Stimulated activated naive CD8-positive, alpha-beta T cell treated with anti-CD3 and anti-CD28 coated beads, Interleukin-15, Interleukin-2, amounts not matched to agents 100 ng/mL and 50 ng/mL, for 24 hours (primary cell): ENCODE data around the gene LLGL2.

Source experiments
- H3K27ac Mint-ChIP-seq: one replicate; pipeline ENCODE4 v1.8.0; 2021; ENCODE audit warnings: mild to moderate bottlenecking, mixed read lengths
- H3K27me3 Mint-ChIP-seq: one replicate; pipeline ENCODE4 v1.8.0; 2021; ENCODE audit warnings: mixed read lengths
- H3K36me3 Mint-ChIP-seq: one replicate; pipeline ENCODE4 v1.8.0; 2021; ENCODE audit warnings: low read depth, mixed read lengths
- H3K4me1 Mint-ChIP-seq: one replicate; pipeline ENCODE4 v1.8.0; 2021; ENCODE audit warnings: low read depth, mixed read lengths
- H3K4me3 Mint-ChIP-seq: one replicate; pipeline ENCODE4 v1.8.0; 2021; ENCODE audit warnings: mild to moderate bottlenecking, mixed read lengths
- H3K9me3 Mint-ChIP-seq: one replicate; pipeline ENCODE4 v1.8.0; 2021; ENCODE audit warnings: mixed read lengths

Gene LLGL2

GRCh38 chr17:75558666-75559530, 33.4 kb downstream of the LLGL2 start:
- no peaks in the 10 kb centered on the region for H3K27me3 Mint-ChIP-seq
- H3K36me3 Mint-ChIP-seq, result no peaks in the 10 kb centered on the region
- H3K4me3 Mint-ChIP-seq, result no peak overlapping the region
- H3K27ac Mint-ChIP-seq, result no peak overlapping the region
- H3K4me1 Mint-ChIP-seq, result no peaks in the 10 kb centered on the region
- no peaks in the 10 kb centered on the region for H3K9me3 Mint-ChIP-seq

GRCh38 chr17:75559958-75560533, 34.5 kb downstream of the LLGL2 start:
- H3K27me3 Mint-ChIP-seq, result no peaks in the 10 kb centered on the region
- no peak overlapping the region for H3K4me3 Mint-ChIP-seq
- no peaks in the 10 kb centered on the region for H3K36me3 Mint-ChIP-seq
- no peak overlapping the region for H3K27ac Mint-ChIP-seq
- H3K9me3 Mint-ChIP-seq, result no peaks in the 10 kb centered on the region
- H3K4me1 Mint-ChIP-seq, result no peaks in the 10 kb centered on the region

GRCh38 chr17:75561927-75562603, 36.6 kb downstream of the LLGL2 start:
- H3K9me3 Mint-ChIP-seq, result no peaks in the 10 kb centered on the region
- no peaks in the 10 kb centered on the region for H3K36me3 Mint-ChIP-seq
- H3K27me3 Mint-ChIP-seq, result no peaks in the 10 kb centered on the region
- no peak overlapping the region for H3K4me3 Mint-ChIP-seq
- peaks cover 4% of the 10 kb centered on the region for H3K4me1 Mint-ChIP-seq
- no peak overlapping the region for H3K27ac Mint-ChIP-seq

- Mint-ChIP-seq H3K36me3 (no peaks in the 10 kb centered on the region), H3K4me3 (no peak overlapping the region), H3K9me3 (no peaks in the 10 kb centered on the region), H3K4me1 (peaks cover 4% of the 10 kb centered on the region), H3K27ac (no peak overlapping the region), H3K27me3 (no peaks in the 10 kb centered on the region)
These were observed 37.7 kb downstream of the LLGL2 start for GRCh38 chr17:75563063-75563758.

- no peaks in the 10 kb centered on the region for H3K9me3 Mint-ChIP-seq
- peaks cover 4% of the 10 kb centered on the region for H3K4me1 Mint-ChIP-seq
- no peaks in the 10 kb centered on the region for H3K27me3 Mint-ChIP-seq
- H3K4me3 Mint-ChIP-seq, result no peak overlapping the region
- H3K36me3 Mint-ChIP-seq, result no peaks in the 10 kb centered on the region
- no peak overlapping the region for H3K27ac Mint-ChIP-seq
These were observed 38.7 kb downstream of the LLGL2 start for GRCh38 chr17:75564195-75564594.

GRCh38 chr17:75565066-75565465, 39.6 kb downstream of the LLGL2 start:
- H3K4me1 Mint-ChIP-seq, result peaks cover 4% of the 10 kb centered on the region
- no peaks in the 10 kb centered on the region for H3K27me3 Mint-ChIP-seq
- H3K4me3 Mint-ChIP-seq, result no peak overlapping the region
- H3K27ac Mint-ChIP-seq, result no peak overlapping the region
- H3K9me3 Mint-ChIP-seq, result no peaks in the 10 kb centered on the region
- no peaks in the 10 kb centered on the region for H3K36me3 Mint-ChIP-seq

GRCh38 chr17:75565618-75566017, 40.1 kb downstream of the LLGL2 start:
- H3K9me3 Mint-ChIP-seq, result no peaks in the 10 kb centered on the region
- no peak overlapping the region for H3K4me3 Mint-ChIP-seq
- no peaks in the 10 kb centered on the region for H3K36me3 Mint-ChIP-seq
- no peaks in the 10 kb centered on the region for H3K27me3 Mint-ChIP-seq
- no peak overlapping the region for H3K27ac Mint-ChIP-seq
- peaks cover 4% of the 10 kb centered on the region for H3K4me1 Mint-ChIP-seq

- Mint-ChIP-seq H3K36me3 (no peaks in the 10 kb centered on the region), H3K27me3 (no peaks in the 10 kb centered on the region), H3K4me3 (no peak overlapping the region), H3K27ac (no peak overlapping the region), H3K9me3 (no peaks in the 10 kb centered on the region), H3K4me1 (peaks cover 4% of the 10 kb centered on the region)
These were observed 40.9 kb downstream of the LLGL2 start for GRCh38 chr17:75566416-75566815.

GRCh38 chr17:75566834-75567233, 41.3 kb downstream of the LLGL2 start:
- no peaks in the 10 kb centered on the region for H3K36me3 Mint-ChIP-seq
- H3K27ac Mint-ChIP-seq, result no peak overlapping the region
- no peaks in the 10 kb centered on the region for H3K27me3 Mint-ChIP-seq
- H3K4me1 Mint-ChIP-seq, result peaks cover 4% of the 10 kb centered on the region
- H3K9me3 Mint-ChIP-seq, result no peaks in the 10 kb centered on the region
- H3K4me3 Mint-ChIP-seq, result no peak overlapping the region

- no peaks in the 10 kb centered on the region for H3K9me3 Mint-ChIP-seq
- peaks cover 4% of the 10 kb centered on the region for H3K4me1 Mint-ChIP-seq
- H3K36me3 Mint-ChIP-seq, result no peaks in the 10 kb centered on the region
- no peak overlapping the region for H3K4me3 Mint-ChIP-seq
- H3K27me3 Mint-ChIP-seq, result no peaks in the 10 kb centered on the region
- no peak overlapping the region for H3K27ac Mint-ChIP-seq
These were observed 43.1 kb downstream of the LLGL2 start for GRCh38 chr17:75568412-75569255.

- Mint-ChIP-seq H3K36me3 (no peaks in the 10 kb centered on the region), H3K27ac (no peak overlapping the region), H3K27me3 (no peaks in the 10 kb centered on the region), H3K9me3 (no peaks in the 10 kb centered on the region), H3K4me3 (no peak overlapping the region), H3K4me1 (peaks cover 4% of the 10 kb centered on the region)
These were observed 44.7 kb downstream of the LLGL2 start for GRCh38 chr17:75570034-75570676.

GRCh38 chr17:75570772-75571171, 45.3 kb downstream of the LLGL2 start:
- no peaks in the 10 kb centered on the region for H3K36me3 Mint-ChIP-seq
- H3K4me3 Mint-ChIP-seq, result no peak overlapping the region
- H3K27me3 Mint-ChIP-seq, result no peaks in the 10 kb centered on the region
- H3K4me1 Mint-ChIP-seq, result peaks cover 4% of the 10 kb centered on the region
- no peaks in the 10 kb centered on the region for H3K9me3 Mint-ChIP-seq
- H3K27ac Mint-ChIP-seq, result no peak overlapping the region

GRCh38 chr17:75571197-75571884, 45.8 kb downstream of the LLGL2 start:
- Mint-ChIP-seq H3K4me1 (peaks cover 4% of the 10 kb centered on the region), H3K9me3 (no peaks in the 10 kb centered on the region), H3K27me3 (no peaks in the 10 kb centered on the region), H3K36me3 (no peaks in the 10 kb centered on the region), H3K4me3 (no peak overlapping the region), H3K27ac (no peak overlapping the region)
